HUDEP-2 (cell line): ENCODE data around the gene PATJ.
"Not testable (repeated sequence)": the region's sequence is repeated elsewhere in the genome, so short reads cannot be mapped to it uniquely, and the experiment has no call there.

ENCODE experiments used
- DNase-seq, 76 experiments: peaks; one replicate each; lab custom pipeline; 2025; ENCODE audit not compliant: unreplicated experiment in 76 of 76; lab: John Stamatoyannopoulos, UW

PATJ gene

GRCh38 chr1:61819421-61819820 lies 77.1 kb downstream of the PATJ start:
- DNase-seq = no peak

- DNase-seq = no peak
Measured at GRCh38 chr1:61825393-61825792, 83.1 kb downstream of the PATJ start.

GRCh38 chr1:61828805-61829204 lies 86.5 kb downstream of the PATJ start:
- DNase-seq = no peak

GRCh38 chr1:61836649-61837048 lies 94.4 kb downstream of the PATJ start:
- DNase-seq = no peak

- not testable (repeated sequence) for DNase-seq
Measured at GRCh38 chr1:61837607-61838006, 95.3 kb downstream of the PATJ start.

GRCh38 chr1:61839679-61840078 lies 97.4 kb downstream of the PATJ start:
- no peak for DNase-seq

- DNase-seq = no peak
Measured at GRCh38 chr1:61842036-61842435, 99.8 kb downstream of the PATJ start.

GRCh38 chr1:61842863-61843514 lies 100.7 kb downstream of the PATJ start:
- peak in 1 of 76 experiments; percentile 6 for DNase-seq

- DNase-seq = no peak
Measured at GRCh38 chr1:61844006-61844405, 101.7 kb downstream of the PATJ start.

- DNase-seq = not testable (repeated sequence)
Measured at GRCh38 chr1:61844664-61845063, 102.4 kb downstream of the PATJ start.

- DNase-seq = no peak
Measured at GRCh38 chr1:61851235-61851634, 109.0 kb downstream of the PATJ start.

- peak in 23 of 76 experiments; percentile 1 to 56 (median 29) for DNase-seq
Measured at GRCh38 chr1:61851849-61852669, 109.8 kb downstream of the PATJ start.

GRCh38 chr1:61852670-61853015 lies 110.4 kb downstream of the PATJ start:
- DNase-seq = no peak

GRCh38 chr1:61853583-61853982 lies 111.3 kb downstream of the PATJ start:
- DNase-seq = peak in 3 of 76 experiments; percentile 3 to 9 (median 6)

GRCh38 chr1:61864489-61864888 lies 122.2 kb downstream of the PATJ start:
- DNase-seq = no peak

- DNase-seq = no peak
Measured at GRCh38 chr1:61865646-61866220, 123.5 kb downstream of the PATJ start.

GRCh38 chr1:61869691-61870109 lies 127.4 kb downstream of the PATJ start:
- DNase-seq = no peak

- no peak for DNase-seq
Measured at GRCh38 chr1:61872206-61872605, 129.9 kb downstream of the PATJ start.

GRCh38 chr1:61873581-61873980 lies 131.3 kb downstream of the PATJ start:
- peak in 7 of 76 experiments; percentile 16 to 52 (median 40) for DNase-seq

- DNase-seq = no peak
Measured at GRCh38 chr1:61873994-61874393, 131.7 kb downstream of the PATJ start.

GRCh38 chr1:61875198-61875597 lies 132.9 kb downstream of the PATJ start:
- no peak for DNase-seq
